LNCAP (cell line): ENCODE measurements around the gene ARID5B.

Experiments used
- TF ChIP-seq, protein P1 (sequence below): fragments of 450-650 bp; IDR thresholded peaks from 2 replicates; pipeline ENCODE4 v1.5.1; 2017; ENCODE audit warnings: mild to moderate bottlenecking

The ARID5B gene, protein sequence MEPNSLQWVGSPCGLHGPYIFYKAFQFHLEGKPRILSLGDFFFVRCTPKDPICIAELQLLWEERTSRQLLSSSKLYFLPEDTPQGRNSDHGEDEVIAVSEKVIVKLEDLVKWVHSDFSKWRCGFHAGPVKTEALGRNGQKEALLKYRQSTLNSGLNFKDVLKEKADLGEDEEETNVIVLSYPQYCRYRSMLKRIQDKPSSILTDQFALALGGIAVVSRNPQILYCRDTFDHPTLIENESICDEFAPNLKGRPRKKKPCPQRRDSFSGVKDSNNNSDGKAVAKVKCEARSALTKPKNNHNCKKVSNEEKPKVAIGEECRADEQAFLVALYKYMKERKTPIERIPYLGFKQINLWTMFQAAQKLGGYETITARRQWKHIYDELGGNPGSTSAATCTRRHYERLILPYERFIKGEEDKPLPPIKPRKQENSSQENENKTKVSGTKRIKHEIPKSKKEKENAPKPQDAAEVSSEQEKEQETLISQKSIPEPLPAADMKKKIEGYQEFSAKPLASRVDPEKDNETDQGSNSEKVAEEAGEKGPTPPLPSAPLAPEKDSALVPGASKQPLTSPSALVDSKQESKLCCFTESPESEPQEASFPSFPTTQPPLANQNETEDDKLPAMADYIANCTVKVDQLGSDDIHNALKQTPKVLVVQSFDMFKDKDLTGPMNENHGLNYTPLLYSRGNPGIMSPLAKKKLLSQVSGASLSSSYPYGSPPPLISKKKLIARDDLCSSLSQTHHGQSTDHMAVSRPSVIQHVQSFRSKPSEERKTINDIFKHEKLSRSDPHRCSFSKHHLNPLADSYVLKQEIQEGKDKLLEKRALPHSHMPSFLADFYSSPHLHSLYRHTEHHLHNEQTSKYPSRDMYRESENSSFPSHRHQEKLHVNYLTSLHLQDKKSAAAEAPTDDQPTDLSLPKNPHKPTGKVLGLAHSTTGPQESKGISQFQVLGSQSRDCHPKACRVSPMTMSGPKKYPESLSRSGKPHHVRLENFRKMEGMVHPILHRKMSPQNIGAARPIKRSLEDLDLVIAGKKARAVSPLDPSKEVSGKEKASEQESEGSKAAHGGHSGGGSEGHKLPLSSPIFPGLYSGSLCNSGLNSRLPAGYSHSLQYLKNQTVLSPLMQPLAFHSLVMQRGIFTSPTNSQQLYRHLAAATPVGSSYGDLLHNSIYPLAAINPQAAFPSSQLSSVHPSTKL

DNA sequence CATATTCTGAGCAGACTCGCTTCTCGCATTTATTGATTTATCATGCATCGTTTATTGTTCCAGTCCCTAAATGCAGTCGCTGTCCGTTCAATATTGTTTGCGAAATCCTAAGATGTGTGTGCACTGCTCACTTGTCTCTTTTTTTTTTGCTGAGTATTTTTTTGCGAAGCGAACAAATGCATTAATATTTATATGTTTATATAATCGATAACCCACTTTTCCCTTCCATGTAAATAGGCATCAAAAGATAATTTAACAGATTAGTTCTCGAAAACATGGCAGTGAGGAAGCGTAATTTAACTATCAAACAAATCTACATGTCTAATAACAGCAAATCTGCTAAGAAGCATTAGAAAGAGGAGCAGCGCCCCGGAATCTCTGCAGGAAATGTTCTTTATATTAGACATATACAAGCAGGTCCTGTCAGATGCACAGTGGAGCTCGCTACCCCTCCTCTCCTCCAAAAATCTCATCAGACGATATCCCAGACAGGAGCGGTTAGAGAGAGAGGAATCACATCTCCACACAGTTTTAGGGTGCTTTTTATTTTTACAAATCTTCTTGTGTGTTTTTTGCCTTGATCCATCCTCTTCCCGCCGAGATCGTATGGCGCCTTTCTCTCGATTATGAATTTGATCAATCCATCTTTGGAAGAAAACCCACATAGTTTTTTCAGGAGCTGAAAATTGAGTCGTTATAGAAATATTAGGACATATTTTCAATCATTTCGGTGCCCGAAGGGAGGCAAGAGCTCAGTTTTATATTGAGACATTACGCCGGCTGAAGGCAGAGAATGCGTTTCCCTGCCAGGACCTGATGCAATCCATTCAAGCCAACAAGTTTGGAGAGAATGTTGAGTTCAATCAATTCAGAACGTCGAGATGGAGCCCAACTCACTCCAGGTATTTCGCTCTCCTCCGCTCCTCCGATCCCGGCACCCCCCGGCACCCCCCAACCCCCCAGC lies at the start of gene ARID5B:
Gene ARID5B, plus strand, starts transcription at position 871 of the 964 bp plus-strand sequence. Its CDS starts 11 bp downstream, at position 882.
- TF ChIP-seq, protein P1, sequence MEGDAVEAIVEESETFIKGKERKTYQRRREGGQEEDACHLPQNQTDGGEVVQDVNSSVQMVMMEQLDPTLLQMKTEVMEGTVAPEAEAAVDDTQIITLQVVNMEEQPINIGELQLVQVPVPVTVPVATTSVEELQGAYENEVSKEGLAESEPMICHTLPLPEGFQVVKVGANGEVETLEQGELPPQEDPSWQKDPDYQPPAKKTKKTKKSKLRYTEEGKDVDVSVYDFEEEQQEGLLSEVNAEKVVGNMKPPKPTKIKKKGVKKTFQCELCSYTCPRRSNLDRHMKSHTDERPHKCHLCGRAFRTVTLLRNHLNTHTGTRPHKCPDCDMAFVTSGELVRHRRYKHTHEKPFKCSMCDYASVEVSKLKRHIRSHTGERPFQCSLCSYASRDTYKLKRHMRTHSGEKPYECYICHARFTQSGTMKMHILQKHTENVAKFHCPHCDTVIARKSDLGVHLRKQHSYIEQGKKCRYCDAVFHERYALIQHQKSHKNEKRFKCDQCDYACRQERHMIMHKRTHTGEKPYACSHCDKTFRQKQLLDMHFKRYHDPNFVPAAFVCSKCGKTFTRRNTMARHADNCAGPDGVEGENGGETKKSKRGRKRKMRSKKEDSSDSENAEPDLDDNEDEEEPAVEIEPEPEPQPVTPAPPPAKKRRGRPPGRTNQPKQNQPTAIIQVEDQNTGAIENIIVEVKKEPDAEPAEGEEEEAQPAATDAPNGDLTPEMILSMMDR = no peak

DNA sequence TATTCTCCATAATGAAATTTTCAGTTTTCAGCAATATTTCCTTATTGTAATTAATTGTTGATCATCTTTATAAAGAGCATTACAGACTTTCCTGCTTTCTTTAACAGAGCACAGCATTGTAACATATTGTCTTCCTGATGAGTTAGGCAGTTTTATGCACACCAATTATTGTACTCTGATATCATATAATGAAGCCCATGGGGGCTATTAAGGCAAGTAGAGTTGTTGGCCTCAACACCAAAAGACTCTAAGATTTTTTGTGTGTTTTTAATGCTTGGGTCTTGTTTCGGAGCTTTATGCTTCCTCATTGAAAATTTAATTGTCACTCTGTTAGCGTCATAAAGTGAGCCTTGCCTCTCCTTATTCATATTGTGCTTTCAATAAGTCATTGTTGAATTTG lies 49.2 kb upstream of the ARID5B start:
- TF ChIP-seq, protein P1 = no peak

DNA sequence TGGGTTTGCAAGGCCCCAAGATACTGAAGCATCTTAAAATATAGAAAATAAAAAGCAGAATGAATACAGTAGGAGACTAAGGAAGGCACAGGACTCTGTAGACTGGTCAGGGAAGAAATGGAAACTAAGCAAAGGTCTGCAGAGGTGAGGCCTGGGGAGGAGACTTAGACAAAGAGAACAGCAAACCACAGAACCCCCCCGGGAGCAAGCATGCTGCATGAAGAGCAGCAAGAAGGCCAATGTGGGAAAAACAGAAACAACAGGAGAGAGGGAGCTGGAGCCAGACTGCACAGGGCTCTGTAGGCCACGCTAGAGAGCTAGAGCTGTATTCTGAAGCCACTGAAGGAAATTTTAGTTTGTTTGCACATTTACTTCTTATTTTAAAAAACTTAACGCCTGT lies 45.7 kb upstream of the ARID5B start:
- TF ChIP-seq, protein P1 = no peak

DNA sequence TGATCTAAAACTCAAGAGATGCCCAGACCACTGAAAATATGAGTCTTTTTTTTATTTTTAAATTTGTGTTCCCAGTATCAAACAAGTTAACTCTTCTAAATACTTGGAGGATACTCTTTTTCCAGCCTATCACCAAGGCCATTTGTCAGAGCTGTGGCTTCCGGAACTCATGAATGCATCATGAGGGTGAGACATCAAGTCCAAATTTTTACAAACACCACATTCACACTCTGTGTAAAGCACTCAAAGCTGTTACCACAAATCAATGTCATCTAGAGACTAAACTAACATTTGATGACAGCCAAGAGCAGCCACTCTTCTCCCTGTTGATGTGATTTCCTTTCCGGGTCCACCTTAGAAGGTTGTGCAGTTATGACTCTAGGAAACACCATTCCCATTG lies 43.8 kb upstream of the ARID5B start:
- TF ChIP-seq, protein P1 = no peak

DNA sequence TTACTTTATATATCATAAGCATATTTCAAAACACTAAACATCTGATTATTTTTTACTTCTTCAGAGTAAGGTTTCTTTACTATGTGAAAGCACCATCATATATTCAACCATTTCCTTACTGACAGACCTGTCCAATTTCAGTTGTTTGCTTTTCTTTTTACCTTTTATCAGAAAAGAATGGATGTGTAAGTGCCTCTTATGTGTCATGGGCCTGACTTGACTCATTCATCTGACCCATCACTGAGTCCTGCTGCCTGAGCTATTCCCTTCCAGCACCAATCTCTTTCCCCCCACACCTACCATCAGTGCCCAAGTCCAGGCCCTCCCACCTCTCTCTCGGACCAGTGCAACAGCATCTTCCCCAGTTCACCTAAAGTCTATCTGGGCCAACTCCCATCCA lies 41.7 kb upstream of the ARID5B start:
- TF ChIP-seq, protein P1 = no peak

DNA sequence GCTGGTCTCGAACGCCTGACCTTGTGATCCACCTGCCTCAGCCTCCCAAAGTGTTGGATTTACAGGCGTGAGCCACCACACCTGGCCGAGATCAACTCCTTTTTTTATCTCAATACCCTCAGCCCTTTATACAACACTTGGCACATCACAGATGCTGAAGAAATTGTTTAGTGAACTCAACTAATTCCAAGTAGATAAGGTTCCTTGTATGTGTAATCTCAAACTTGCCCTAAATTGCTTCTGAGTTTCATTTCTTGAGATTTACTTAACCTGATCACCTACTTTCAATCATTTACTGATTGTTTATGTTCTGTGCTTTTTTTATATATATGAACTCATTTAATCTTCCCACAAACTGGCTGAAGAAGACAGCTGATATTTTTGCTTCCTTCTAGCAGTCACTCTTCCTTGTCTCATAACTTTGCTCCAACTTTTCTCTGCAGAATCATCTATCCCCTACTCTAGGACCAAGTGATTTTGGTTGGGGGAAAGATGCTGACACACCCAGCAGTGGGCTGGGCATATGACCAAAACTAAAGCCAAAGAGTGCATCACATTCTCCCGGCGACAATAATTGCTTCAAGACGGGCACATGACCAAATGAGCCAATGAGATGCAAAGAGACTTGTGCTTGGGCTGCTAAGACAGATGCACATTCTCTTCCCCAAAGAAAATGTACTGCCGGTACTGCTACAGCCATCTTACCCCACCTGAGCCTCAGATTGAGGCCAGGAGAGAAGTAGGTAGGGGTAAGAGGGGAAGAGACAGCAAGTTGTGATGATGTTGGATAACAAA lies 40.3 kb upstream of the ARID5B start:
- TF ChIP-seq, protein P1 = no peak
